Mammary epithelial cell (primary cell): ENCODE measurements around the gene CCR9.

Experiments used
- EZH2 ChIP-seq: IDR thresholded peaks from 2 replicates; pipeline ENCODE4 v1.6.1; 2012; ENCODE audit warnings: low read length, inconsistent platforms, borderline replicate concordance
- TF ChIP-seq, protein P1 (sequence below), 2 donors: IDR thresholded peaks in 1 of 2; conservative IDR thresholded peaks in 1 of 2; 2 replicates each; pipeline ENCODE4 v1.5.1; 2011 to 2012; ENCODE audit warnings: inconsistent platforms in 2 of 2, low read length in 2 of 2, mild to moderate bottlenecking in 2 of 2, control low read depth in 1 of 2, low read depth in 1 of 2; ENCODE audit not compliant: insufficient read depth in 1 of 2; ENCODE audit errors: extremely low read depth in 1 of 2

GRCh38 chr3:45929042-45929679 lies 42.8 kb downstream of the CCR9 start:
- TF ChIP-seq, protein P1, sequence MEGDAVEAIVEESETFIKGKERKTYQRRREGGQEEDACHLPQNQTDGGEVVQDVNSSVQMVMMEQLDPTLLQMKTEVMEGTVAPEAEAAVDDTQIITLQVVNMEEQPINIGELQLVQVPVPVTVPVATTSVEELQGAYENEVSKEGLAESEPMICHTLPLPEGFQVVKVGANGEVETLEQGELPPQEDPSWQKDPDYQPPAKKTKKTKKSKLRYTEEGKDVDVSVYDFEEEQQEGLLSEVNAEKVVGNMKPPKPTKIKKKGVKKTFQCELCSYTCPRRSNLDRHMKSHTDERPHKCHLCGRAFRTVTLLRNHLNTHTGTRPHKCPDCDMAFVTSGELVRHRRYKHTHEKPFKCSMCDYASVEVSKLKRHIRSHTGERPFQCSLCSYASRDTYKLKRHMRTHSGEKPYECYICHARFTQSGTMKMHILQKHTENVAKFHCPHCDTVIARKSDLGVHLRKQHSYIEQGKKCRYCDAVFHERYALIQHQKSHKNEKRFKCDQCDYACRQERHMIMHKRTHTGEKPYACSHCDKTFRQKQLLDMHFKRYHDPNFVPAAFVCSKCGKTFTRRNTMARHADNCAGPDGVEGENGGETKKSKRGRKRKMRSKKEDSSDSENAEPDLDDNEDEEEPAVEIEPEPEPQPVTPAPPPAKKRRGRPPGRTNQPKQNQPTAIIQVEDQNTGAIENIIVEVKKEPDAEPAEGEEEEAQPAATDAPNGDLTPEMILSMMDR (conservative IDR thresholded peaks at IDR 0.05 in 1 of 2, IDR thresholded peaks at IDR 0.05 in 1 of 2; ENCODE audit: extremely low read depth in 1 of 2, insufficient read depth in 1 of 2, low read depth in 1 of 2, low read length in 2 of 2), result peak; percentile 76 to 87
- no peak for TF ChIP-seq EZH2
